Measurements from ENCODE around the gene VPS13C. TPM values are rescaled to one million over a fixed set of nuclear protein-coding genes. Genes with fewer than 3 reads are reported as not detected.

The VPS13C gene
- total RNA-seq, 2 donors from 2014 or later: 71.7 to 88.5 TPM

DNA sequence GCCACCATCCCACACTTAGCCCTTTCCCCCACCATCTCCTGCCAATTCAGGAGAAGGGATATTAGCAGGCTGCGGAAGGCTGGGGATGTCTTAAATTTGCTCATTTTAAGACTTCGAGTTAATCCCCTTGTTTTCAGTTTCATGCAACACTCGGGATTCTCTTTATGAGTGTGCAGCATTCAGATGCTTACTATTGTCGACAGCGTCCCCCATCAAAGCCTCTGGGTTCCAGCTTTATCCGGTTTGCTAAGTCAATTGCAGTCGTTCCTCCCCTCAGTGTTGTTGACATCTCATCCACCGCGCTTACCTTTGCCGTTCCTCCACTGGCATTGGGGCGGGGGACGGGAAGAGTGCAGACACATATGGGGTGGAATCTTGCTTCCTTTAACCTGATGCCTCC is 220.2 kb downstream of the VPS13C start:
- peaks cover 24% of the 10 kb centered on the region for H3K27me3 Mint-ChIP-seq (ENCODE audit: low read depth)
- H3K27ac Mint-ChIP-seq: no peak overlapping the region
- H3K4me1 Mint-ChIP-seq (ENCODE audit: low read depth): peaks cover 6% of the 10 kb centered on the region
- DNase-seq (no peak), ATAC-seq (replicated peaks in 1 of 2) (peak; percentile 11 to 22)
- peaks cover 0 to 2% of the 10 kb centered on the region in 2 donors for H3K36me3 Mint-ChIP-seq (ENCODE audit: insufficient read depth in 2 of 2)
- H3K9me3 Mint-ChIP-seq: no peaks in the 10 kb centered on the region
- H3K4me3 Mint-ChIP-seq: no peak overlapping the region

DNA sequence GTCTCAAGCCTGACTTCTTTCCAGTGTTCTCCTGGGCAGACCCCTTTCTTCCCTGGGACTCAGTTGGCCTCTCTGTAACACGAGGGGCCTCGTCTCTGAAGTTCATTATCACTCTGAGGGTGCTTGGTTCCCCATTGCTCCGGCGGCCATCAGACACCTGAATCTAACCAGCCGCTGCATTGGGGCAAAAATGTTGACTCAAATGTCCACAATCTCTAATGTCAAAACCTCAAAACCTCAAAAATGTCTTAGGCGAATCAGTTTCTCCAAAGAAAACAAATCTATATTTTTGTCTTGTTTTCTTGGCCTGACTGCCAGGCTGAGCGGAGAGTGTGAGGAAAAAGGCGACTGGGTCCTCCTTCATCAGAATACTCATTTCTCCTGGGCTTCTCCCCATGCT is 220.7 kb downstream of the VPS13C start:
- peaks cover 6% of the 10 kb centered on the region for H3K4me1 Mint-ChIP-seq (ENCODE audit: low read depth)
- peaks cover 0 to 2% of the 10 kb centered on the region in 2 donors for H3K36me3 Mint-ChIP-seq (ENCODE audit: insufficient read depth in 2 of 2)
- H3K27me3 Mint-ChIP-seq (ENCODE audit: low read depth): peaks cover 29% of the 10 kb centered on the region
- no peaks in the 10 kb centered on the region for H3K9me3 Mint-ChIP-seq
- no peak overlapping the region for H3K27ac Mint-ChIP-seq
- DNase-seq: no peak
- H3K4me3 Mint-ChIP-seq: no peak overlapping the region
- ATAC-seq (replicated peaks in 1 of 2): peak; percentile 16 to 27

DNA sequence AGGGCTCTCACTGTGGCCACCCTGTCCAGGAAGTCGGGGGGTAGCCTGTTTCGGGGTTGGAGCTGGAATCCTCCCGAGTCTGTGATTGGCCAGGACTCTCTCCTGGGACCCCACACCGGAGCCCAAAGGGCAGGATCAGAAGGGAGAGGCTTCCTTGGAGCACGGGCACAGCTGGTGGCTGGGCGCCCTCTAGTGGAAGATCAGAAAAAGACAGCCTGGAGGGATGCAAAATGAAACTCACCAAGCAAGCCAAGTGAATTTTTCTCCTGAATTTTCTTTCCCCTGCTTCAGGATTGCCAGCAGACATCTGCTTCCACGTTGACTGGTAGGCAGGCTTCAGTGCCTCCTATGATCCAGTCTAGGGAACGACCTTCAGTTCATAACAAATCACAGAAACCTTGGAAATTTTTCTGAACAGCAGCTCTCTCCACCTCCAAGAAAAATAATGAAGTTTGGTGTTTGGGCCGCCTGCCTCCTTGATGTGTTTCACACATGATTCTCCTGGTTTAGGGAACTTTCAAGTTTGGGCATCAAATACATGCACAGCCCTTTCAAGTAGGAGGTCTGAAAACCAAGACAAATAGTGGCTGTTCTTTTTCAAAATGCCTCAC is 224.6 kb downstream of the VPS13C start:
- no peaks in the 10 kb centered on the region for H3K9me3 Mint-ChIP-seq
- DNase-seq: peak; percentile 53 to 64
- peaks cover 5% of the 10 kb centered on the region for H3K4me1 Mint-ChIP-seq (ENCODE audit: low read depth)
- ATAC-seq (replicated peaks in 1 of 2): peak in 1 of 2 donors; percentile 41
- no peaks in the 10 kb centered on the region for H3K36me3 Mint-ChIP-seq (ENCODE audit: insufficient read depth in 2 of 2)
- no peak overlapping the region for H3K4me3 Mint-ChIP-seq
- H3K27me3 Mint-ChIP-seq (ENCODE audit: low read depth): peaks cover 12% of the 10 kb centered on the region
- H3K27ac Mint-ChIP-seq: no peak overlapping the region

DNA sequence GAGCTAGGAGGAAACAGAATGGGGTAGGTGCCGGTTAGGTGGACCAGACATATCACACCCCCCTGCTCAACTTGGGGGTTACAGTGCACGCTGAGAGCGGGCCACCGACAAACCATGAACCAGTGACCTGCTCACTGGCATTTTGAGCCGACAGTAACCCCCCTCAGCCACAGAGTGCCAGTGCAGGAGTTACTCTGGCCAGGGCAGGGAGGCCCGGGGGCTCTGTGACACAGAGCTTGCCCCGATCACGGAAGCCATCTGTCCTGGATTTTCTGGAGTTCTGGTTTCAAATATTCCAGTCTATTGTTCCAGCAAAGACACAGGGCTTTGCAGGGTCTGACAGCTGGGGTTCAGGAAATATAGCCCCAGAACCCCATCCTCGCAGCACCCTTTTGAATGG is 225.2 kb downstream of the VPS13C start:
- Mint-ChIP-seq H3K4me1 (ENCODE audit: low read depth) (peaks cover 5% of the 10 kb centered on the region), H3K9me3 (no peaks in the 10 kb centered on the region), H3K27me3 (ENCODE audit: low read depth) (peaks cover 16% of the 10 kb centered on the region), H3K36me3 (ENCODE audit: insufficient read depth in 2 of 2) (no peaks in the 10 kb centered on the region), H3K4me3 (no peak overlapping the region), H3K27ac (no peak overlapping the region)
- no peak for DNase-seq
- peak in 1 of 2 donors; percentile 8 for ATAC-seq (replicated peaks in 1 of 2)

DNA sequence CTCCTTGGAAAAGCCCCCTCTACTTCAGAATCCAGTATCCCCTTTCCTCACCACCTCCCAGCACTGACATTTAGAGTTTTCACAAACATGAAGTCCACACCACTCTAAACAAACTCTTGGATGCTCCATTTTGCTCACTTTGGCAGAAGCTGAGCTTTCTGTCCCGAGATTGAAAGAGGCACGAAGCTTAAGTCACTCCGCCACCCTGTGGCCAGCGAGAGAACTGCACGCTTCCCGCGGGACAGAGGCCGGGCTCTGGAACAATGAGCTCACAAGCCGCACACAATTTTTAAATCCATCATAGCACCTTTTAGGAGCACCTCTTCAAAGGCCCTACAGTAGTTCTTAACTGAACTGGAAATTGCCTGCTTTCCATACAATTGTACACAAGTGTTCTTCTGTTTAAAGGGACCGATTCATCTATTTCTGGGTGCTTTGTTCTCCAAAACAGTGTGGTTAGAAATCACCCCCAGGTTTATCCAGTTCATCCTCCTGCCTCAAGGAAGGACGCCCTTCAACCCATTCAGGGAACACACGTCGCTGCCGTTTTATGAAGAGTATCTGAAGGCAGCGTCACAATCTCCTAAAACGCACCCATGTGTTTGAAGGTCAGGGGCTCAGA is 226.1 kb downstream of the VPS13C start:
- no peaks in the 10 kb centered on the region for H3K36me3 Mint-ChIP-seq (ENCODE audit: insufficient read depth in 2 of 2)
- H3K27me3 Mint-ChIP-seq (ENCODE audit: low read depth): peaks cover 18% of the 10 kb centered on the region
- DNase-seq (peak; percentile 67 to 78), ATAC-seq (replicated peaks in 1 of 2) (peak; percentile 72 to 74)
- no peak overlapping the region for H3K4me3 Mint-ChIP-seq
- no peak overlapping the region for H3K27ac Mint-ChIP-seq
- H3K4me1 Mint-ChIP-seq (ENCODE audit: low read depth): peaks cover 5% of the 10 kb centered on the region
- no peaks in the 10 kb centered on the region for H3K9me3 Mint-ChIP-seq

DNA sequence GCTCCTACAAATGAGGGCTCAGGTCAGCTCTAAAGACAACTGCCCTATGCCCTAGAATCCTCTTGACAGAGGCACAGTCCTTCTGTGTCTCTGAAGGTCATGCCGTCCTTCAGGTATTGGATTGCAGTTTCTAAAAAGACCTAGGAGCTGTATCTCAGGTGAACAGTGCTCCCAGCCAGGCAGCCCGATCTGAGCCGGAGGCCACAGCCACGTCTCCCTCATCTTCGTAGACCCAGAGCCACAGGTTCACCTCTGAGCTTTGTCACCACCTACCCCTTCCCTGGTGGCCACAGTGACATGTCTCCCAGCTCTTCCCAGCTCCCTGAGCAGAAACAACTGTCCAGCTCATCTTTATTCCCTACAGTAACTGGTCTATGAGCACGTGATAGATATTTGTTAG is 228.0 kb downstream of the VPS13C start:
- H3K36me3 Mint-ChIP-seq (ENCODE audit: insufficient read depth in 2 of 2): no peaks in the 10 kb centered on the region
- H3K4me1 Mint-ChIP-seq (ENCODE audit: low read depth): peaks cover 5% of the 10 kb centered on the region

DNA sequence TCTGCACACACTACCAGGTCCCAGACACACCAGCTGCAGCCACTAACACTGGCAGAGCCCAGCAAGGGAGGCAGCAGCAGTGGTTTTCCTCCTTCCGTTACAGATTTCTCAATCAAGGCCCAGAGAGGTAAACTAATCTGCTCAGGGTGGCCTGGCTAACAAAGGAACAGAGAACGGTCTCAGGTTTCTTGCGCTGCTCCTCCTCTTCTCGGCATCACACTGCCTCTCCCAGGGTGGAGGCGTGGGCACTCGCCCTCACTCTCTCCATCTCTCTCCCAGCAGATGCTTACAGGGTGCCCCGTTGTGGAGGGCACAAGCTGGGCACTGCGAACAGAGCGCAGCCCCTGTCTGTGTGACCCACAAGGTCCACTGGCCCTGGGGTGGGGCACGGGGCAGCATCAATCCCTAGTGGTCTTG is 228.7 kb downstream of the VPS13C start:
- H3K36me3 Mint-ChIP-seq (ENCODE audit: insufficient read depth in 2 of 2): no peaks in the 10 kb centered on the region
- no peak overlapping the region for H3K4me3 Mint-ChIP-seq
- DNase-seq (no peak), ATAC-seq (replicated peaks in 1 of 2) (no peak)
- H3K27me3 Mint-ChIP-seq (ENCODE audit: low read depth): peaks cover 18% of the 10 kb centered on the region
- no peak overlapping the region for H3K27ac Mint-ChIP-seq
- no peaks in the 10 kb centered on the region for H3K9me3 Mint-ChIP-seq
- H3K4me1 Mint-ChIP-seq (ENCODE audit: low read depth): peaks cover 5% of the 10 kb centered on the region

More for the DNA sequence above, 228.0 kb downstream of the VPS13C start:
- DNase-seq (no peak), ATAC-seq (replicated peaks in 1 of 2) (no peak)
- Mint-ChIP-seq H3K27ac (no peak overlapping the region), H3K4me3 (no peak overlapping the region), H3K9me3 (no peaks in the 10 kb centered on the region), H3K27me3 (ENCODE audit: low read depth) (peaks cover 18% of the 10 kb centered on the region)

DNA sequence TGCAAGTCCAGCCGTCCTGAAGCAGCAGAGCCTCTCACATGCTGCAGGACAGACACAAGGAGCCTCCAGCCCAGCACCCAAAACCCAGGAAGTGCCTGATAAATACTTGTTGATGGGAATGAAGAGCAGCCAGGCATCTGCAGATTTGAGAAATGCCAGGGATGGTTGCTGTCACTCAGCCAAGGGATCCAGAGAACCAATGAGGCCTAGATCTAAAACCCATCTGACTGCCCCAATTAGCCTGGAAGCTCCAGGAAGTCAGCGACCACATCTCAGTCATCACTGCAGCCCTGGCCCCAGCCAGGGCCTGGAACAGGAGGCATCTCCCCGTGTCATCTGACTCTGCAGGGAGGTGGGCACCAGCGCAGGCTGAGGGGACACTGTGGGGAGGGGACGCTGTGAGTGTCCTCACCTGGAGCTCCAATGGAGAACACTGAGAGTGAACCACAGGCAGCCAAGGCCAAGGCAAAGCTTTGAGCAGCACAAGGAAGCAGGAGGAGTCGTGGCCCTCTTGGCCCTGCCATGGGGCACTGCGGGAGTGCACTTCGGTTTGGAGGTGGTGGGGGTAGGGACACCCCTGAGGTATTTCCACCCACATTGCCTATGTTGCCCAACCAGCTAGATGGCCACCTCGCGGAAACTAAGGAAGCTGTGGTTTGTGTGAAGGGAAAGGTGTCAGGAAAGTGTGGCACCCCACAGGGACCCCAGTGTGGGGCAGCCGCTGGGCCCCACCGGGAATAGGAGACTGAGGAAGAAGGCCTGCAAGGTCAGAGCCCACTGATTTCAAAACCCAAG is 229.5 kb downstream of the VPS13C start:
- Mint-ChIP-seq H3K27me3 (ENCODE audit: low read depth) (peaks cover 18% of the 10 kb centered on the region), H3K4me3 (no peak overlapping the region), H3K9me3 (no peaks in the 10 kb centered on the region), H3K4me1 (ENCODE audit: low read depth) (peaks cover 5% of the 10 kb centered on the region), H3K27ac (no peak overlapping the region), H3K36me3 (ENCODE audit: insufficient read depth in 2 of 2) (no peaks in the 10 kb centered on the region)
- ATAC-seq (replicated peaks in 1 of 2) (no peak), DNase-seq (no peak)

DNA sequence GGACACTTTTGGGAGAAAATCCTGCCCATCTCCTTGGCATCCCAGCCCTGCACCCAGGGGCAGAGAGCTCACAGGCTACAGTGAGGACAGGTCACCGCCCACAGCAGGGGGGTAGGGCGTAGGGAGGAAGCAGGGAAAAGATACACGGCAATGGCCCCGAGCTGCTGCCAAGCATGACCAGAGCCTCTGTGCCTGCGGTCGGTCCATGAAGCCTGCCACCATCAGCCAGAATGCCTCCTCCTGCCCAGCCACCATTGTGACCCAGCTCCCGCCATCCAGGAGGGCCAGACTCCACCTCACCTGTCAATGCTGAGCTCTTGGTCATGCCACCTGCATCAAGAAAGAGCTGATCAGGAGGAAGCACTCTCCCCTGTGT is 230.7 kb downstream of the VPS13C start:
- no peak overlapping the region for H3K4me3 Mint-ChIP-seq
- H3K4me1 Mint-ChIP-seq (ENCODE audit: low read depth): peaks cover 5% of the 10 kb centered on the region
- DNase-seq: no peak
- H3K27ac Mint-ChIP-seq: no peak overlapping the region
- H3K27me3 Mint-ChIP-seq (ENCODE audit: low read depth): peaks cover 17% of the 10 kb centered on the region
- H3K36me3 Mint-ChIP-seq (ENCODE audit: insufficient read depth in 2 of 2): no peaks in the 10 kb centered on the region
- ATAC-seq (replicated peaks in 1 of 2): no peak
- H3K9me3 Mint-ChIP-seq: no peaks in the 10 kb centered on the region

DNA sequence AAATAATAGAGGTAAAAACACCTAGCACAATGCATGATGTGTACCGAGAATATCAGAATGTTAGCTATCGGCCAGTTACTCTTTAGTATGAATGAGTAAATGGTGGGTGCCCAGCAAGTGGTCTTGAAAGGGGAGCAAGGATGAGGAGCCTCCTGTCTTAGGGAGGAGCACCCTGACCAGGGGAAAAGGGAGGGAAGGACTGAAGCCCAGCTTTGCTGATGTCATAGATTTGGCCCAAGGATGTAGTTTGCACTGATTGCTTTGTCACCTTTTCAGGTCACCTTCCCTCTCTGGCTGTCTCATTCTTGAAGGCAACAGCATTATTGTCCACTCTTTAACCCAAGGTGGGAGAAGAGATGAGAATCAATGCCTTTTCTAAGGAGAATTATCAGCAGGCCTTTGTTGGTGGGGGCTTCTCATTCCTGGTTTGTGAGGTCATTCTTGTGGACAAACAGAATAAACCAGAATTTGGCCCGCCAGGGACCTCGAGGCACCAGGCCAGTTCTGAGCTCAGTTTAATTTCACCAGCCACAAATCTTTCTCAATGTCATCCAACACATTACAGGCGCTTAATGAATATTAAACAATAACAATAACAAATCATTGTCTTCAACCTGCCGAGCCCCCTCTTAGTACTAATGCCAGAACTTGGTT is 231.3 kb downstream of the VPS13C start:
- DNase-seq (no peak), ATAC-seq (replicated peaks in 1 of 2) (no peak)
- no peak overlapping the region for H3K27ac Mint-ChIP-seq
- H3K4me1 Mint-ChIP-seq (ENCODE audit: low read depth): peaks cover 3% of the 10 kb centered on the region
- peaks cover 17% of the 10 kb centered on the region for H3K27me3 Mint-ChIP-seq (ENCODE audit: low read depth)
- H3K9me3 Mint-ChIP-seq: no peaks in the 10 kb centered on the region
- no peaks in the 10 kb centered on the region for H3K36me3 Mint-ChIP-seq (ENCODE audit: insufficient read depth in 2 of 2)
- no peak overlapping the region for H3K4me3 Mint-ChIP-seq

DNA sequence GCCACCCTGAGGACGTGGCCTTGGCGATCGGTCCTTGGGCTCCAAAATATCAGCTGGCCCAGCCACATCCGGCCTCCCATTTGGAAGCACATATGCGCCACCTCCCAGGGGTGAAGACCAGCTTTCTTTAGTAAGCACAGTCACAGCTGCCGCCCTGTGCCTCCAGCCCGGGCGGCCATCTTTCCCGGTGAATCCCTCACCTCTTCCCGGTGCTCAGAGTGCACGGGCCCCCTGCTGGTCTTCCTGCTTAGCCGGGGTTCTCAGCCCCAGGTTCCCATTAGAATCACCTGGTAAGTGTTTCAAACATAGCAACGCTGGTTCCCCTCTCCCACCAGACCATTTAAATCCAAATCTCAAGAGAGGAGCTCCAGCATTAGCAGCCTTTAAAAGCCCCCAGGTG is 232.2 kb downstream of the VPS13C start:
- peaks cover 19% of the 10 kb centered on the region for H3K27me3 Mint-ChIP-seq (ENCODE audit: low read depth)
- no peak for DNase-seq
- no peak for ATAC-seq (replicated peaks in 1 of 2)
- no peak overlapping the region for H3K4me3 Mint-ChIP-seq
- no peaks in the 10 kb centered on the region for H3K9me3 Mint-ChIP-seq
- no peaks in the 10 kb centered on the region for H3K36me3 Mint-ChIP-seq (ENCODE audit: insufficient read depth in 2 of 2)
- no peaks in the 10 kb centered on the region for H3K4me1 Mint-ChIP-seq (ENCODE audit: low read depth)
- no peak overlapping the region for H3K27ac Mint-ChIP-seq

DNA sequence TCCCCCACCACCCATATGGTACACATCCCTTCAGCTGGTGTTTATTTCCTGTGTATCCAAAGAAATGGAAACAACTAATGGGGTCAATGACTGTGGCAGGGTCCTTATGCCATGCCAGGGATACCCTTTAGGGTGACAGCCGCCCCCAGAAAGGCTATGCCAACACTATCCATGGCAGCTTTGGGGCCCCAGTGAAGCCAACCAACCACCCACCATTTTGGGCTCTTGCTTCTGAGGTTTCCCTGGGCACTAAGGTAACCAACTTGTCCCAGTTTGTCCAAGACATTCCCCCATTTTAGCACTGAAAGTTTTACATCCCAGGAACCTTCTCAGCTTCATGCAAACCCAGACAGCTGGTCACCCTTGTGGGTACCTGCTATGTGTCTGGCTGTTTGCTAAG is 233.1 kb downstream of the VPS13C start:
- no peaks in the 10 kb centered on the region for H3K9me3 Mint-ChIP-seq
- H3K36me3 Mint-ChIP-seq (ENCODE audit: insufficient read depth in 2 of 2): no peaks in the 10 kb centered on the region
- ATAC-seq (replicated peaks in 1 of 2) (no peak), DNase-seq (no peak)
- peaks cover 19% of the 10 kb centered on the region for H3K27me3 Mint-ChIP-seq (ENCODE audit: low read depth)
- H3K27ac Mint-ChIP-seq: no peak overlapping the region
- H3K4me1 Mint-ChIP-seq (ENCODE audit: low read depth): no peaks in the 10 kb centered on the region
- no peak overlapping the region for H3K4me3 Mint-ChIP-seq

DNA sequence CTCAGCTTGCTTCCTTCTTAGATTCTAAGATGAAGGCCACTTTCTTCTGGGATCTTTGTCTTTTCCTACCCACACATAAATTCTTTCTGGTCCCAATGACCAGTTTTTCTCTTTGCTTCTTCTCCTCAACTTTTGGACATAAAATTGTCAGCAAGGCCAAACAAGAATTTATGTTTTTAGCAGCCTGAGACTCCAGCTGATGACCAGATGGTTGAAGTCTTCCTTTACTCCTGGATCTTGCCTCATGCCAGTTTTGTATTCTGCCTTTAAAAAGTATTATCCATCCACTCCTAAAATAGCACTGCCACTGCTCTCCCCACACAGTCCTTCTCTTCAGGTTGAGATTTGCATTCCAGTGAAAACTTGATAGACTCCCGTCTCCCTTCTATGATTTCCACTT is 236.0 kb downstream of the VPS13C start:
- ATAC-seq (replicated peaks in 1 of 2) (no peak), DNase-seq (no peak)
- no peaks in the 10 kb centered on the region for H3K9me3 Mint-ChIP-seq
- H3K4me1 Mint-ChIP-seq (ENCODE audit: low read depth): no peaks in the 10 kb centered on the region
- H3K4me3 Mint-ChIP-seq: no peak overlapping the region
- H3K36me3 Mint-ChIP-seq (ENCODE audit: insufficient read depth in 2 of 2): no peaks in the 10 kb centered on the region
- peaks cover 18% of the 10 kb centered on the region for H3K27me3 Mint-ChIP-seq (ENCODE audit: low read depth)
- H3K27ac Mint-ChIP-seq: no peak overlapping the region

Measured in activated T-cell treated with anti-CD3 and anti-CD28 coated beads, Interleukin-2, amount 50 U/mL, for 72 hours (primary cell).